Measurements from ENCODE around the gene CABCOCO1. TPM values are rescaled to one million over a fixed set of nuclear protein-coding genes. Genes with fewer than 3 reads are reported as not detected.
A peak's percentile ranks its signal among the peaks of the same experiment; 100 is the strongest.

The CABCOCO1 gene
- total RNA-seq, 2 donors from 2014 or later: 0.35 TPM; not detected in 1

DNA sequence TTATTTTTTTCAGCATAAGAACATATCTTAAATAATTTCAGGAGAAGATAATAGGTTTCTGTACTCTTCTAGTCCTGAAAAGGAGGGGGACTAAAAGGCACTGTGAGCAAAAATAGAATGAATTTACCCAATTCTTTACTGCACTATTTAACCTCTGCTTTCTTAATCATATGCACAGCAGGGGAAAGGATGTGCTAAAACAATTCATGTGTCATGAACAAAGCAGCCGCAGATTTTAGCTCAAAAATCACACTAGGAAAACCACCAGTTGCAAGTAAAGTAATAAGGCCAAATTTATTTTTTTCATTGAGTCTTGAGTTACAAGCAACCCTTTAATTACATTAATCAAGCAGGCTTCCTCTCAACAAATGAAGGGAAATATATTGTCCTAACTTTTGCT, 80.1 kb downstream of the CABCOCO1 start:
- DNase-seq (ENCODE audit: low spot score): no peak
- no peak overlapping the region for H3K4me3 ChIP-seq
- no peaks in the 10 kb centered on the region for H3K4me1 ChIP-seq
- no peaks in the 10 kb centered on the region for H3K36me3 ChIP-seq
- H3K27me3 ChIP-seq: no peaks in the 10 kb centered on the region
- peaks cover 0 to 3% of the 10 kb centered on the region in 2 donors for H3K9me3 ChIP-seq
- TF ChIP-seq, protein P1, sequence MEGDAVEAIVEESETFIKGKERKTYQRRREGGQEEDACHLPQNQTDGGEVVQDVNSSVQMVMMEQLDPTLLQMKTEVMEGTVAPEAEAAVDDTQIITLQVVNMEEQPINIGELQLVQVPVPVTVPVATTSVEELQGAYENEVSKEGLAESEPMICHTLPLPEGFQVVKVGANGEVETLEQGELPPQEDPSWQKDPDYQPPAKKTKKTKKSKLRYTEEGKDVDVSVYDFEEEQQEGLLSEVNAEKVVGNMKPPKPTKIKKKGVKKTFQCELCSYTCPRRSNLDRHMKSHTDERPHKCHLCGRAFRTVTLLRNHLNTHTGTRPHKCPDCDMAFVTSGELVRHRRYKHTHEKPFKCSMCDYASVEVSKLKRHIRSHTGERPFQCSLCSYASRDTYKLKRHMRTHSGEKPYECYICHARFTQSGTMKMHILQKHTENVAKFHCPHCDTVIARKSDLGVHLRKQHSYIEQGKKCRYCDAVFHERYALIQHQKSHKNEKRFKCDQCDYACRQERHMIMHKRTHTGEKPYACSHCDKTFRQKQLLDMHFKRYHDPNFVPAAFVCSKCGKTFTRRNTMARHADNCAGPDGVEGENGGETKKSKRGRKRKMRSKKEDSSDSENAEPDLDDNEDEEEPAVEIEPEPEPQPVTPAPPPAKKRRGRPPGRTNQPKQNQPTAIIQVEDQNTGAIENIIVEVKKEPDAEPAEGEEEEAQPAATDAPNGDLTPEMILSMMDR (IDR thresholded peaks at IDR 0.05): no peak
- no peak overlapping the region for H3K27ac ChIP-seq

- H3K4me1 ChIP-seq: no peaks in the 10 kb centered on the region
- no peak for DNase-seq (ENCODE audit: low spot score)
- no peak overlapping the region for H3K27ac ChIP-seq
- TF ChIP-seq, protein P1 (IDR thresholded peaks at IDR 0.05): no peak
- peaks cover 0 to 3% of the 10 kb centered on the region in 2 donors for H3K9me3 ChIP-seq
- H3K36me3 ChIP-seq: no peaks in the 10 kb centered on the region
- no peak overlapping the region for H3K4me3 ChIP-seq
- no peaks in the 10 kb centered on the region for H3K27me3 ChIP-seq
Measured at GRCh38 chr10:61744469-61744868, 81.7 kb downstream of the CABCOCO1 start.

- Histone ChIP-seq H3K27ac (no peak overlapping the region), H3K9me3 (peaks cover 0 to 3% of the 10 kb centered on the region in 2 donors), H3K27me3 (no peaks in the 10 kb centered on the region), H3K36me3 (no peaks in the 10 kb centered on the region), H3K4me1 (no peaks in the 10 kb centered on the region), H3K4me3 (no peak overlapping the region)
- no peak for DNase-seq (ENCODE audit: low spot score)
- TF ChIP-seq, protein P1 (IDR thresholded peaks at IDR 0.05): no peak
Measured at GRCh38 chr10:61746377-61746776, 83.6 kb downstream of the CABCOCO1 start.

- Histone ChIP-seq H3K36me3 (no peaks in the 10 kb centered on the region), H3K4me1 (no peaks in the 10 kb centered on the region), H3K27me3 (no peaks in the 10 kb centered on the region), H3K27ac (no peak overlapping the region), H3K4me3 (no peak overlapping the region), H3K9me3 (peaks cover 0 to 3% of the 10 kb centered on the region in 2 donors)
- no peak for DNase-seq (ENCODE audit: low spot score)
- TF ChIP-seq, protein P1 (IDR thresholded peaks at IDR 0.05): no peak
Measured at GRCh38 chr10:61747307-61747706, 84.6 kb downstream of the CABCOCO1 start.

- no peak overlapping the region for H3K4me3 ChIP-seq
- H3K9me3 ChIP-seq: peaks cover 0 to 3% of the 10 kb centered on the region in 2 donors
- H3K27me3 ChIP-seq: no peaks in the 10 kb centered on the region
- no peaks in the 10 kb centered on the region for H3K36me3 ChIP-seq
- no peaks in the 10 kb centered on the region for H3K4me1 ChIP-seq
- H3K27ac ChIP-seq: no peak overlapping the region
- DNase-seq (ENCODE audit: low spot score): no peak
- TF ChIP-seq, protein P1 (IDR thresholded peaks at IDR 0.05): no peak
Measured at GRCh38 chr10:61749291-61749690, 86.6 kb downstream of the CABCOCO1 start.

DNA sequence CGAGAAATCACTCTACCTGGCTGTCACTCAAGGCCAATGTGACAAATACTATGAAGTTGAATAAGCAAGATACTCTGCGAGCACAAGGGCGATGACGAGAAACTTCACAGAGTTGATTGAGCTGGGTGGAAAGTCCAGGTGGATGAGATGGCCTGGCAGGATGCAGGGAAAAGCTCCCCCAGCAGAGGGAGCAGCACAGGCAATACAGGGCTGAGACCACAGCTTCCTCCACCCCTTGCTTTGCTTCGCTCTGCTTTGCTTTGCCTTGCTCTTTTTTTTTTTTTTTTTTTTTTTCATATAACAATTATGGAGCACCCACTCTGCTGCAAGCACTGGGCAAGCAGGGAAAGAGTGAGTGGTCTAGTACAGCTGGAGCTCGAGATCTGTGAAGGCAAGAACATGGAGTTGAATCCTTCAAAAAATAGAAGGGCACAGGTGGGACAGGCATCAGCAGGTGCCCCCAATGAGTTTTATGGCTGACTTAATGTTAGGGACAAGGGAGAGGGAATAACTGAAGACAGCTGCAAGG, 88.3 kb downstream of the CABCOCO1 start:
- DNase-seq (ENCODE audit: low spot score): no peak
- TF ChIP-seq, protein P1 (IDR thresholded peaks at IDR 0.05): peak in 1 of 2 donors; percentile 70
- no peaks in the 10 kb centered on the region for H3K9me3 ChIP-seq
- no peaks in the 10 kb centered on the region for H3K4me1 ChIP-seq
- H3K4me3 ChIP-seq: no peak overlapping the region
- no peaks in the 10 kb centered on the region for H3K27me3 ChIP-seq
- no peaks in the 10 kb centered on the region for H3K36me3 ChIP-seq
- no peak overlapping the region for H3K27ac ChIP-seq
